HG02678 (cell line): ENCODE measurements around the gene GNAT2.

ENCODE experiments used
- ATAC-seq: cut with Tn5 transposase; IDR thresholded peaks from one replicate; pipeline ENCODE4 v1.9.1; 2021; ENCODE audit warnings: mild to moderate bottlenecking, moderate library complexity; ENCODE audit not compliant: unreplicated experiment

Gene GNAT2

DNA sequence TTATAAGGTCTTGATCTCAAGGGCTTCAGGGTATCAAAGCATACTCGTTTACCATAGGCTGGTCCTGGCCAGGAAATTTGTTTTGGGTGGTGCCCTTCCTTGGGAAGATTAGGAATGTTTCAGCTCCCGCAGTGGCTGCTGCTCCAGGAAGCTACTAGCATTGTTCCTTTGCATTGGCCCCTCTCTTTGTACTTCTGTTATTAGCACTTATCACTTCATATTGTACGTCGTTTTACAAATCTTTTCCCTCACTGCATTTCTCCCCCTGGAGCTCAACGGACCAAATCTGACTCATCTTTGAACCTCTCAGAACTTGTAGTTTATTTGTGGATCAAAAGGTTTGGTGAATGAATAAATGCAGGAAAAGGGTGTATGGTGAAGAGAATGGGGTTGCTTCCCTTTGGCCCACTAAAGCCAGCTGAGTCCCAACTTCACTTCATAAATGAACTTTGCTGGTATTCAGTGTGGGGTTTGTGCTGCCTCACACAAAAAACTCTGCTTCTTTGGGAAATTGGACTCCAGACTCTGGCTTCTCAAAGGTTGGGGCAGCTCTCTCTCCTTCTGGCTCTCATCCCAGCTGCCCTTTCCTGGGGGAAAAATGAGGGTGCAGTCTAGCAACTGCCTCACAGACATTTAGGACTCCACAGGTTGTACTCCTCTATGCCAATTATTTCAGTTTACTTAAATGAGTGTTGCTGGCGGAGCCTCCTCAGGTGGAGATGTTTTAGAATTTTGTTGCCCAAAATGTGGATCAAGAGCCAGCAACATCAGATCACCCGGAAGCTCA is 5.9 kb downstream of the GNAT2 start:
- ATAC-seq, result no peak

DNA sequence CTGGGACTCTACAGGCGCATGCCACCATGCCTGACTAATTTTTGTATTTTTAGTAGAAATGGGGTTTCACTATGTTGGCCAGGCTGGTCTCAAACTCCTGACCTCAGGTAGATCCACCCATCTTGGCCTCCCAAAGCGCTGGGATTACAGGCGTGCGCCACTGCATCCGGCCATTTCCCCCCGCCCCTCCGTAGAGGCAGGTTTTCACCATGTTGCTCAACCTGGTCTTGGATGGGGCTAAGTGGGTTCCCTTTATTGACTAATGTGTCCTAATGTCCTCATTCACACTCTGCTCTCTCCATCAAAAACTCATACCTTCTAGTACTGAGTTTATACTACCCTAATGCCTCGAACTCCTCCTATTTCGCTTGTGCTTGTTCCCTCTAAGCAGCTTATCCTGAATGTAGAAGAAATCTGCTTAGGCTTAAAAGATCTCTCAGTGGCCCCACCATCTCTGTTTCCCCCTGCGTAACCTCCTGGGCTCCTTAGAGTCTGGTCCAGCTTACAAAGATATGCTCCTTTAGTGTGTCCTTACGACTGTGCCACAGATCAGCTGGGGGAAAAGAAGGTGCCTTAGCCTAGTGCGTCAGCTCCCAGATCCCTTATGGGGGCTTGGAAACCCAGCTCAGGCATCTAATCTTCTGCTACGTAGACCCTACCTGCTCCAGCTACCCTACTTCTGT is 8.0 kb downstream of the GNAT2 start:
- ATAC-seq, result no peak

DNA sequence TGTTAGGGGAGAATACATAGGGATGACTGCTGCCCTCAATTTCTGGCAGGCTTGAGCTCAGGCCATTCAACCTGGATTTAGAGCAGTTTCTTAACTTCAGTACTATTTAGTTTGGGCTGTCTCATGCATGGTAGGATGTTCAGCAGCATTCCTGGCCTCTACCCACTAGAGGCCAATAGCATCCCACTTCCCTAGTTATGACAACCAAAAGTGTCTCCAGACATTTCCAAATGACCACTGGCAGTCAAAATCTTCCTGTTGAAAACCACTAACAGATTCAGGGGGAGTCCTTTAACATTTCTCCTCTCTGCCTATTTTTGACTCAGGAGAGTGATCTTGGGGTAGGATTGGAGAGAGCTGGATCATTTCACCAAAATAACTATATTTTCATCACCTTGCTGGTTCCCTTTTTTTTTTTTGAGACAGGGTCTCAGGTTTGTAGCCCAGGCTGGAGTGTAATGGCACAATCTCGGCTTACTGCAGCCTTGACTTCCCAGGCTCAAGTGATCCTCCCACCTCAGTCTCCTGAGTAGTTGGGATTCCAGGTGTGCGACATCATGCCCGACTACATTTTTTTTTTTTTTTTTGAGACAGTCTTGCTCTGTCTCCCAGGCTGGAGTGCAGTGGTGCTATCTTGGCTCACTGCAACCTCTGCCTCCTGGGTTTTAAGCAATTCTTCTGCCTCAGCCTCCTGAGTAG is 8.7 kb downstream of the GNAT2 start:
- no peak for ATAC-seq

DNA sequence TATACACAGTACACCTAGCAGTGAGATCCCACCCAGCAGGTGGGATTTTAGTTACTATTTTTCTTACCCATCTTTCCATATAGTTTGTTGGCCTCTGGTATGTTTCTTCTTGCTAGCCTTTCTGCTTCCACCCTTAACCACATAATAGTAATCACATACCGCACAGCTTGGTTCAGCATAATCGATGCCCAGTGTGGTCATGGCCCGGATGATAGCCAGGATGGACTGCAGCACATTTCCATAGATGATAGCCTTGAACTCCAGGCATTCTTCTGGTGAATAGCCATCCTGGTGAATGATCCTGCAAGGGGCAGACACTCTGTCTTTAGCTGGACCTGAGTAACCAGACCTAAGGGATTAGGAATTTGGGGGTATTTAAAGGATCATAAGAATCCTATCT is 9.5 kb downstream of the GNAT2 start:
- ATAC-seq, result no peak

DNA sequence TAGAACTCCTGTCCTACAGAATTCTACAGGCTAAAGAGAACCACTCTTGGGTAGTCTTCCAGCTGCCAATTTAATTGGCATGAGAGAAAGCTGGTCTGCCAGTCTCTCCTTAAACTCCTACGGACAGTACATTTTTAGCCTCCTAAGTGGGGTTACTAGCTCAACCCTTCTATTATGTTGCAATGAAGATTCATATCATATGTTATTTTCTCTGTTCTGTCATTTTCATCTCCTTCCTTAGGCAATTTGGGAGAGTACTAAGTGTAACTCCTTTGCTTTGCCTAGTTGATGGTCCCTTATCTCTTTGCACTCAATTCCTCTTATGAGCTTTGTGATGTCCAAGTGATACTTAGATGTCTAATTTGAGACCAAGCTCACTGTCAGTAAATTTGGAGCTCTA is 14.0 kb downstream of the GNAT2 start:
- no peak for ATAC-seq

DNA sequence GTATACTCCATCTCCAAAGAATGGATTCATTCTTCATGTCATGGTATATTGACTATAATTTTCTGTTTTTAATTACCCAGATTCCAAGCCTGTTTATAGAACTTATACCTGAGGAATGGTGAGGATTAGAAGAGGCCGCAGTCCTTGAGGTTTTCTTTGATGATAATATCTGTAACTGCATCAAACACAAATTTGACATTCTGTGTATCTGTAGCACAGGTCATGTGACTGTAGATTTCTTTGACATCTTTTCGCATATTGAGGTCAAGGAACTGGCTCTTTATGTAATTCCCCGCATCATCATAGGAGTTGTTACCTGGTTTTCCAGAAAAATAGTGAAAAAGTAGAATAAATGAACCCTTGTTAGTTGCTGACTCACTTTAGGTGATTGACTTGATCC is 16.2 kb downstream of the GNAT2 start:
- no peak for ATAC-seq

DNA sequence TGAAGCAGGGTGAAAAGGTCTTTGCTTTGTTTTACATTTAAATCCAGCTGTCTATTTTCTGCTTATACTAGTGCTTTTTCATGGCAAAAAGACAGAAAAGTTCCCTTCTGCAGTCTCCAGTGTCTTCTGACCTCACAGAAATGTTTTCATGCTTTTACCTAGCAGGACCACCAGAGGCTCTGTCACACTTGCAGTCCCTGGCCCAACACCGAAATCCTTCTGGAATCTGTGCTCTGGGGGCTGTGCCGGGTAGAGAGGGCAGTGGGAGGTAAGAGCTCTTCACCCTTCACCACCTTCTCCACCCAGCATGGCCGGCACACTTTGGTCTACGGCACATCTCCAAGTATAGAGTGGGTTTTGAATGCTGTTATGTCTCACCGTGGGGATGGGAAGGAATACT is 20.8 kb downstream of the GNAT2 start:
- ATAC-seq, result no peak

DNA sequence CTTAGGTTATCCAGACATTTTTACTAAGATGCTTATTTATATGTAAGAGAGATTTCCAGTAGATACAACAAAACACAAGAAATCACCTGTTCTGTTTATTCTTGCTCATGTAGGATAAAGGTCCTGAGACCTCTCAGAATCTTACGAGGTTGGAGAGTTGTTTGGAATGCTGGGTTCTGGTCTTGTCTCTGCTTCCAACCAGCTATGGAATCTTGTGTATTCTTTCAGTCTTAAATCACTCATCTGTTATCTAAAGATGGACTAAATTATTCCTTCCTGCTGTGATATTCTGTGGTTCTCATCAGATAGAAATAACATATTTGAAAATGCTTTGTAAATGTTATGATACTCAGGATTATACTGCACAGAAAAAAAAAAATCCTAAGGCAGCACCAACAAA is 21.3 kb downstream of the GNAT2 start:
- no peak for ATAC-seq

DNA sequence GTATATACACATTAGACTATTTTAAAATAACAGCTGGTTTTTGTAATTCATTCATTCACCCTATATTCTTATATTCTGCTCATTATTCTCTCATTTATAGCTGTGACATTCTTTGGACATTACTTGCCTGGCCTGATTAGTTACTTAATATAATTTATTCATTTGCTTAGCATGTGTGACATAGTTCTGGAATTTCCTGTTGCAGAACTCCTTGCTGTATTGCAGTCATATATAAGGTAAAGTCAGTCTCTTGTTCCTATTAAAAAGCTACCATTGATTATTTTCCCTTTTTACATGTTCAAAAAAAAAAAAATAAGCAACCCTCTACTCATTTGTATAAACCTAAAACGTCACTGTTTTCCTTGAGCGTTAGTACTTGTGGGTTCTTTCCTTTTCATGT is 23.9 kb downstream of the GNAT2 start:
- ATAC-seq, result no peak

DNA sequence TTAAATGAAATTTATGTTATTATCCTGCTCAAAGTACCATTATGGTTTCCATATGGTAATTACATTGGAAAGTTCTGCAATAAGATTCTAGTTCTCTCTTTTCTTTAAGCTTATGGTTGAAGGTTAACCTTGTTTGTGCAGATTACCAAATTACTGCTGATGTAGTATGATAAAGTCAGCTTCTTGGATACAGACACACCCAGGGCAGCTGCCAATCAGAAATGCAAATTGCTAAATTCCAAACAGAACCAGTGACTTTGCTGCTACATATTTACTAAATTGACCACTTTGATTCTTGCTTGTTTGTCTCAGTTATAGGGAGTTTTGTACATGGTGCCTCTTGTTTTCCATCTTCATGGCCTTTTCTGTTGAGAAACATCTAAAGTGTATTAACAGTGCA is 26.5 kb downstream of the GNAT2 start:
- ATAC-seq, result no peak

DNA sequence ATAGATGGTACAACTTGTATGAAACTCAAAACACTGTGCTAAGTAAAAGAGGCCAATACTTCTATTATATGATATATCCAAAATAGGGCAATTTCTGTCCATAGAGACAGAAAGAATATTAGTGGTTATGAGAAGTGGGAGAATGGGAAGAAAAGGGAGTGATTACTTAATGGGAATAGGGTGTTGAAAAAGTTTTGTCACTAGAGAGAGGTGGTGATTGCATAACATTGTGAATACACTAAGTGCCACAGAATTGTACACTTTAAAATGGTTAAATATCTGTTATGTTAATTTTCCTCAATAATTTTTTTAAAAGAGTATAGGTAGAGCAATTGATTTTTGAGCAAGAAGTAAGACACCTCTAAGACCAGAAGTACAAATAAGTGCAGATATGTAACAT is 29.7 kb downstream of the GNAT2 start:
- ATAC-seq, result no peak

DNA sequence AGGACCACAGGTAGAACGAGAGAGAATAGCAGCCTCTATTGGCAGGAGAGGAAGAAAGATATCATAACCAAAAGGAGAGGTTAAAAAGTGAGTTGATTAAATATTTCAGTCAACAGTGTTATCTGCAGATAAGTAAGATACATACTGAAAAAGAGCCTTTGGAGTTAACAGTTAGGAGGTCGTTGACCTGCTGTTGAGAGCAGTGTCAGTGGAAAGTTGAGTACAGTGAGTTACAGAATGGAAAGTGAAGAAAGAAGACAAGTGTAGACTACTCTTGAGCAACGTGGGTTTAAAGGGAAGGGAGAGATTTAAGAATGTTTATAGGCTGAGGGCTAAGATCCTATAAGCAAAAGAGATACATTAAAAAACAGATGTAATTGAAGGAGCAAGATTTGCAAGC is 30.2 kb downstream of the GNAT2 start:
- no peak for ATAC-seq

DNA sequence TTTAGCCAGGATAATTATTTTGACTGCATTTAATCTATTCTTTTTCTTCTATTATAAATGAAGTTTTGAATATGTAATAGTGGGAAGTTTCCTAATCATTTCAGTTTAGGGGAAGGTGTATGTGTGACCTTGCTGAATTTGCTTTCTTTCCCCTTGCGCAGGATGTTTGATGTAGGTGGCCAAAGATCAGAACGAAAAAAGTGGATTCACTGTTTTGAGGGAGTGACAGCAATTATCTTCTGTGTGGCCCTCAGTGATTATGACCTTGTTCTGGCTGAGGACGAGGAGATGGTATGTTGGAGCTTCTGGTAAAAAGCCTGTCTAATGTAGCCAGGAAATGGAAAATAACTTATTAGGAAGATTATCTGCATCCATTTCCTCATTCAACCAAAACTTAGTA is 33.4 kb downstream of the GNAT2 start:
- no peak for ATAC-seq

DNA sequence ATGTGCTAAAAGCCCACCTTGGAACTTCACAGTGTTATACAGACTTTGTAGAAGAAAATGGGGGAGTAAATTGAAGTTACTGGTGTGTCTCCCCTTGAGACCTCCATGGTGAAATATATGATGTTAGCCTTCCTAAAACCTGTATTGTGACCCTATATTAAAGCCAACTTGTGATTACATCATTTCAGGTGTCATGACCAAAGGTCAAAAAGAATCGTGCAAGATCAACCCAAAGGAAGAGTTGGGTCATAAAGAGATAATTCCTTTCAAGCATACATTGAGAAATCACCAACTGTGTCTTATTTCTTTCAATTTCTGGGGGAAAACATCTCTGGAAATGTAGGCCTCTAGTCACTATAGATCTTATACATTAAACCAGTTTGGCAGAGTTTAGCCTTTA is 34.6 kb downstream of the GNAT2 start:
- no peak for ATAC-seq

DNA sequence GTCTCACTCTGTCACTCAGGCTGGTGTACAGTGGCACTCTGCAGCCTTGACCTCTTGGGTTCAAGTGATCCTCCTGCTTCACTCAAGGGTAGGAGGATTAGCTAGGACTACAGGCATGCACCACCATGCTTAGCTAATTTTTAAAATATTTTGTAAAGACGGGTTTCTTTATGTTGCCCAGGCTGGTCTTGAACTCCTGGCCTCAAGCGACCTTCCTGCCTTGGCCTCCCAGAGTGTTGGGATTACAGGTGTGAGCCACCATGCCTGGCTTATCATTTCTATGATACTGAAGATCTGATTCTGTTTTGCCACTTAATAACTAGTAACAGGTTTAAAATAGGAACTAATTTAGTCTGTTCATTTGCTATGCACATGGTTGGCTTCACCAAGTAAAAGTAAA is 37.4 kb downstream of the GNAT2 start:
- ATAC-seq, result no peak

DNA sequence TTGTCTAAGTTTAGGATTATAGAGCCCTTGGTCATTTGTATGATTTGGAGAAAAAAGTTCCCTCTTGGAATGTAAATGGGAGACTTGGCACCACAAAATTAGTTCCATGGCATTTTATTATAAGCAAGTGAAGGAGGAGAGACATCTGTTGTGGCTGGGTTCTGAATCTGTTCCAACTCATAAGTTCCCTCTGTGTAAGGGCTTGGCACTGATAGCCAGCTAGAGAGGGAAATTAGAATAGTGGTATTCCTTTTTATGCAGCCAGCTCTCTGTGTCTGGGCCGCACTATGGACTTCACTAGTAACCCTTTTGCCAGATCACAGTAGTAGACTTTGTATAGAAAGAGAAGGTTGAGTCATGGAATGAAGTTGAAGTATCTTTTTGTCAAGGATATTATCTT is 39.9 kb downstream of the GNAT2 start:
- no peak for ATAC-seq

DNA sequence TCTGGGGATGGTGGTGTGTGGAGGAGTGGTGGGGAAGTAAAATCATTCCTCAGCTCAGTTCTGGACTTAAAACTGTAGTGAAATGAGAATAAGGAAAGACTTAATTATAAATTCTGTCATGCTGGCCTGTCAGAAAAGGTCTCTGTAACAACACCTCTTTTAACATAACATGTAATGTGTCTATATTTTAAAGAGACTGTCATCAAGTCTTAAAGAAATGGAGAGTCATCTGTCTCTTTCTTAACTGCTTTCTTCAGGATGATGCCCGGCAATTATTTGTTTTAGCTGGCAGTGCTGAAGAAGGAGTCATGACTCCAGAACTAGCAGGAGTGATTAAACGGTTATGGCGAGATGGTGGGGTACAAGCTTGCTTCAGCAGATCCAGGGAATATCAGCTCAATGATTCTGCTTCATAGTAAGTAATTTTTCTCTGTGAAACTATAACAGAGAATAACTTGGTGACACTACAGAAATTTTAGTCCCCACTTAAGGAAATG is 40.4 kb downstream of the GNAT2 start:
- ATAC-seq, result no peak

DNA sequence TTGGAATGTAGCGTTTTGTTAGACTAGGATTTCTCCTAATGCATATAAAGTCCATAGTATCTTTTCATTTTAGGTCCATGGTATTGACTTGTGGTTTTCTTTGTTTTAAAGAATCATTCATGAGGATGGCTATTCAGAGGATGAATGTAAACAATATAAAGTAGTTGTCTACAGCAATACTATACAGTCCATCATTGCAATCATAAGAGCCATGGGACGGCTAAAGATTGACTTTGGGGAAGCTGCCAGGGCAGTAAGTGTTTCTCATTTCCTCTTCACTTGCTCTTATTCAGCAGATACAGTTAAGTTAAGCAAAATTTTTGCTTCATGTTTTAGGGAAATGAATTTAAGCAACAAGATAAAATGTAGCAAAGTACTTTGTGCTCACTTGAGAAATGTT is 45.6 kb downstream of the GNAT2 start:
- ATAC-seq, result no peak

DNA sequence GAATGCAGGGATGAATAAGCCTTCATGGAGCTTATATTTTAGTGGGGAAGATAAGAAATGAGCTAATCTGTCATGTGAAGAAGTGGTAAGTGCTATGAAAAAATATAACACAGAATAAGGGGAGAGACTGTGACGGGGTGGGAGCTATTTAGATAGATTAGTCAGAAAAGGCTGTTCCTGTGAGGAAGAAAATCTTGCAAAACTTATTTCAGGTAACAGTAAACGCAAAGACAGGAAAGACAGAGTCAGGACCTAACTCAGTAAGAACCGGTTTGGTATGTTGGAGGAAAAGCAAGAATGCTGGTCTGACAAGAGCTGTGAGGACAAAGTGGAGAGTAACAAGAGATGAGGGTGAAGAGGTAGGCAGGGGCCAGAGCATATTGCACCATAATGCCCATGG is 49.0 kb downstream of the GNAT2 start:
- ATAC-seq, result no peak

DNA sequence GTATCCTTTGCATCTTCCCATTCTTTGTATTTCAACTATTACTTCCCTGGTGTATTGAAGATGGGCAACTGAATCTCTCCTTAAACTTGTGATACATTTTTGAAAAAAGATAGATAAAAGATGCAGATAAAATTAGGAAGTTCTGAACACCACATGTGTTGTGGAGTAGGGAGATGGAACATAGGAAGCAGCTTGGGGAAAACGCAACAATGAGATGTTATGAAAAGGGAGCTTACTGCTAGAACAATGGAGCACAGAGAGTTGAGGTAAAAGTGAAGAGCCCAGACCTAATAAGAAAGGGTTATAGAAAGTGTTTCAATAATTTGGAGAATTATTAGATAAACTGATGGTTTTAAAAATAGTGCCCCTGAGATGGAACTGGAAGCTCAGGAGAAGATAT is 50.1 kb downstream of the GNAT2 start:
- no peak for ATAC-seq

DNA sequence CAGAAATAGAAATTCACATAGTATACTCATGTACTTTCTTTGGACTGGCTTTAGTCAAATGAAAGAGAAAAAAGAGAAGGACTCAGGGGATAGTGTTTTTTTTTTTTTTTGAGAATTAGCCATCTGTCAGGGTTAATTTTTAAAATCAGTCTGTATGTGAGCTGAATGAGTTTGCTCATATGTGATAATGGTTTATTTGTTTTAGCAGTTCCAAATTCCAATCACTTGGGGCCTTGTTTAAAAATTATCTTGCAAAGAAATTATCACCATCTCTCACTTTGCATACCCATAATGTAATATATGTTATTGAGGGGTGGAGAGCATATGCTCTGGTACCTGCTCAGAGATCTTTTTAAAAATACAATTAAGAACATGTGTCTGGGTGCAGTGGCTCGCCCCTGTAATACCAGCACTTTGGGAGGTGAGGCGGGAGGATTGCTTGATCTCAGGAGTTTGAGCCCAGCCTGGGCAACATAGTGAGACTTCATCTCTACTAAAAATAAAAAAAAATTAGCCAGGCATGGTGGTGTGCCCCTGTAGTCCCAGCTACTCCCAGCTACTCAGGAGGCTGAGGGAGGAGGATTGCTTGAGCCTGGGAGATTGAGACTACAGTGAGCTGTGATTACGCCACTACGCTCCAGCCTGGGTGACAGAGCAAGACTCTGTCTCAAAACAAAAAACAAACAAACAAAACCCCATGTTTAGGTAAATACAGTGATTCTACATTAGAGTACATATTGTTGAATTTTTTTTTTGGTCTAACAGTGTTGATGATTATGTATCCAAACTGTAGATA is 51.3 kb downstream of the GNAT2 start:
- no peak for ATAC-seq
